Lung (tissue), 12 donors: ENCODE results near the gene TRIM4. TPM values are rescaled to one million over a fixed set of nuclear protein-coding genes. Genes with fewer than 3 reads are reported as not detected.

Experiments
- ATAC-seq: fragments of 200-7000 bp; cut with Tn5 transposase; one replicate; pipeline ENCODE4 v1.9.1; 2020; ENCODE audit warnings: moderate number of reproducible peaks; ENCODE audit not compliant: insufficient read depth, low FRiP score
- DNase-seq, 3 donors: peaks; one replicate each; pipeline ENCODE4 v3.0.0-alpha.2; 2013 to 2017
- H3K27ac ChIP-seq, 2 donors: one replicate each; pipeline ENCODE4 v1.5.1; 2013; ENCODE audit warnings: mild to moderate bottlenecking in 2 of 2, moderate library complexity in 2 of 2, control low read depth in 1 of 2, inconsistent platforms in 1 of 2, low read depth in 1 of 2, low read length in 1 of 2
- H3K27me3 ChIP-seq, 3 donors: one replicate each; pipeline ENCODE4 v1.5.1; 2013; ENCODE audit warnings: low read length in 2 of 3; ENCODE audit not compliant: control insufficient read depth in 3 of 3, insufficient read depth in 3 of 3
- H3K36me3 ChIP-seq, 4 donors: one replicate each; pipeline ENCODE4 v1.5.1; 2013; ENCODE audit warnings: low read length in 4 of 4, mild to moderate bottlenecking in 1 of 4, moderate library complexity in 1 of 4; ENCODE audit not compliant: control insufficient read depth in 4 of 4, insufficient read depth in 4 of 4
- H3K4me1 ChIP-seq, 5 donors: one replicate each; pipeline ENCODE4 v1.5.1; 2013; ENCODE audit warnings: low read length in 5 of 5, mild to moderate bottlenecking in 2 of 5, moderate library complexity in 1 of 5; ENCODE audit not compliant: control insufficient read depth in 5 of 5, insufficient read depth in 5 of 5
- H3K4me3 ChIP-seq: one replicate; pipeline ENCODE4 v1.5.1; 2013; ENCODE audit warnings: mild to moderate bottlenecking, control low read depth, moderate library complexity
- H3K9ac ChIP-seq, 2 donors: one replicate each; pipeline ENCODE4 v1.5.1; 2013; ENCODE audit warnings: low read length in 2 of 2, control low read depth in 1 of 2; ENCODE audit not compliant: insufficient read depth in 1 of 2
- H3K9me3 ChIP-seq, 4 donors: one replicate each; pipeline ENCODE4 v1.5.1; 2013; ENCODE audit warnings: low read length in 3 of 4, mild to moderate bottlenecking in 1 of 4, moderate library complexity in 1 of 4; ENCODE audit not compliant: control insufficient read depth in 4 of 4, insufficient read depth in 3 of 4
- WGBS, 2 donors: extraction: QIAGEN DNeasy Blood & Tissue Kit; methylation state at CpG; one replicate each; pipeline ENCODE4 v1.1.7; 2013; 5-methylcytosine and 5-hydroxymethylcytosine counted together
- polyA plus RNA-seq, 2 donors: library from polyadenylated mRNA; stranded (reverse); fragments of 200-250 nt; gene quantifications; one replicate each; pipeline ENCODE4 v1.2.1, GENCODE V29; 2013
- total RNA-seq, 2 donors: library from RNA; depleted of rRNA in 1 of 2; stranded (reverse); fragments of >200 nt in 1 of 2; gene quantifications; one replicate each; pipeline ENCODE4 v1.2.1, GENCODE V29; 2014 to 2021
- TF ChIP-seq, protein P1 (sequence below): IDR thresholded peaks from 2 replicates; pipeline ENCODE4 v1.5.1; 2012; ENCODE audit warnings: mild to moderate bottlenecking; ENCODE audit errors: control extremely low read depth, extremely low read depth
- donor health status: control.
- donor health status: control.
- donor health status: Bipolar disorder and iron deficiency.
- donor health status: healthy.
- donor health status: DM: yes; HTN: yes; CAD: no.

TRIM4 gene
- total and polyA plus RNA-seq, 4 donors: 14.0 to 34.3 (median 21.7) TPM

- no peak within 1 kb of the TSS for H3K9ac ChIP-seq
- H3K36me3 ChIP-seq: no peaks in the 10 kb centered on the region
- no peaks in the 10 kb centered on the region for H3K9me3 ChIP-seq
- 18 to 21% methylated on average over 22 of the region's 22 CpGs for WGBS, 2 donors
- no peak within 1 kb of the TSS for H3K4me3 ChIP-seq
- peaks cover 0 to 7% (median 0%) of the 10 kb centered on the region in 5 donors for H3K4me1 ChIP-seq
- peak; percentile 77 for ATAC-seq
- TF ChIP-seq, protein P1, sequence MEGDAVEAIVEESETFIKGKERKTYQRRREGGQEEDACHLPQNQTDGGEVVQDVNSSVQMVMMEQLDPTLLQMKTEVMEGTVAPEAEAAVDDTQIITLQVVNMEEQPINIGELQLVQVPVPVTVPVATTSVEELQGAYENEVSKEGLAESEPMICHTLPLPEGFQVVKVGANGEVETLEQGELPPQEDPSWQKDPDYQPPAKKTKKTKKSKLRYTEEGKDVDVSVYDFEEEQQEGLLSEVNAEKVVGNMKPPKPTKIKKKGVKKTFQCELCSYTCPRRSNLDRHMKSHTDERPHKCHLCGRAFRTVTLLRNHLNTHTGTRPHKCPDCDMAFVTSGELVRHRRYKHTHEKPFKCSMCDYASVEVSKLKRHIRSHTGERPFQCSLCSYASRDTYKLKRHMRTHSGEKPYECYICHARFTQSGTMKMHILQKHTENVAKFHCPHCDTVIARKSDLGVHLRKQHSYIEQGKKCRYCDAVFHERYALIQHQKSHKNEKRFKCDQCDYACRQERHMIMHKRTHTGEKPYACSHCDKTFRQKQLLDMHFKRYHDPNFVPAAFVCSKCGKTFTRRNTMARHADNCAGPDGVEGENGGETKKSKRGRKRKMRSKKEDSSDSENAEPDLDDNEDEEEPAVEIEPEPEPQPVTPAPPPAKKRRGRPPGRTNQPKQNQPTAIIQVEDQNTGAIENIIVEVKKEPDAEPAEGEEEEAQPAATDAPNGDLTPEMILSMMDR: peak; percentile 33
- DNase-seq: peak; percentile 44 to 63 (median 46)
- peak within 1 kb of the TSS; percentile 24 to 32 for H3K27ac ChIP-seq
- H3K27me3 ChIP-seq: peaks cover 0 to 4% (median 0%) of the 10 kb centered on the region in 3 donors
Measured at GRCh38 chr7:99928994-99929729, 9.8 kb upstream of the TRIM4 start, which contains the start of gene GJC3. Gene GJC3, minus strand, starts transcription at chr7:99929620. Its CDS starts 0 bp downstream, at chr7:99929620.

GRCh38 chr7:99928188-99928587, 8.9 kb upstream of the TRIM4 start:
- H3K27me3 ChIP-seq: peaks cover 0 to 4% (median 0%) of the 10 kb centered on the region in 3 donors
- H3K9me3 ChIP-seq: no peaks in the 10 kb centered on the region
- WGBS, 2 donors: 87 to 96% methylated on average over 2 of the region's 2 CpGs
- no peak for DNase-seq
- H3K9ac ChIP-seq: no peak overlapping the region
- peaks cover 0 to 7% (median 0%) of the 10 kb centered on the region in 5 donors for H3K4me1 ChIP-seq
- no peak for ATAC-seq
- TF ChIP-seq, protein P1: no peak
- H3K4me3 ChIP-seq: no peak overlapping the region
- H3K36me3 ChIP-seq: no peaks in the 10 kb centered on the region
- H3K27ac ChIP-seq: no peak overlapping the region

GRCh38 chr7:99927536-99927935, 8.2 kb upstream of the TRIM4 start:
- DNase-seq: no peak
- TF ChIP-seq, protein P1: no peak
- Histone ChIP-seq H3K36me3 (no peaks in the 10 kb centered on the region), H3K27me3 (peaks cover 0 to 4% (median 0%) of the 10 kb centered on the region in 3 donors), H3K4me1 (peaks cover 0 to 7% (median 0%) of the 10 kb centered on the region in 5 donors), H3K9me3 (no peaks in the 10 kb centered on the region), H3K27ac (no peak overlapping the region), H3K9ac (no peak overlapping the region), H3K4me3 (no peak overlapping the region)
- 80 to 91% methylated on average over 5 of the region's 5 CpGs for WGBS, 2 donors
- ATAC-seq: no peak
